Measurements from ENCODE around the gene AKAP8L.
A peak's percentile ranks its signal among the peaks of the same experiment; 100 is the strongest.
"Not testable (repeated sequence)": the region's sequence is repeated elsewhere in the genome, so short reads cannot be mapped to it uniquely, and the experiment has no call there.

Gene AKAP8L

GRCh38 chr19:15417699-15418098 is 1.1 kb downstream of the AKAP8L start:
- DNase-seq: no peak
- Histone ChIP-seq H3K4me1 (ENCODE audit: insufficient read depth, low read length) (peaks cover 39% of the 10 kb centered on the region), H3K9me3 (ENCODE audit: insufficient read depth, low read length, severe bottlenecking) (no peaks in the 10 kb centered on the region)

GRCh38 chr19:15412832-15413231 is 6.0 kb downstream of the AKAP8L start:
- H3K36me3 ChIP-seq (ENCODE audit: insufficient read depth, low read length): peaks cover 36% of the 10 kb centered on the region
- no peak overlapping the region for H3K4me3 ChIP-seq (ENCODE audit: low read depth in 1 of 2, low read length in 2 of 2)
- H4K20me1 ChIP-seq (ENCODE audit: insufficient read depth, low read length): peaks cover 58% of the 10 kb centered on the region
- peaks cover 98% of the 10 kb centered on the region for H3K79me2 ChIP-seq (ENCODE audit: insufficient read depth, low read length)
- DNase-seq: no peak
- no peak overlapping the region for H3K4me2 ChIP-seq (ENCODE audit: insufficient read depth, low read length)
- no peaks in the 10 kb centered on the region for H3K9me3 ChIP-seq (ENCODE audit: insufficient read depth, low read length, severe bottlenecking)
- TF ChIP-seq CTCF (IDR thresholded peaks at IDR 0.05; ENCODE audit: borderline replicate concordance, extremely low read depth, low read length, poor library complexity, severe bottlenecking): peak; percentile 7
- TF ChIP-seq EZH2 (IDR thresholded peaks at IDR 0.05; ENCODE audit: borderline replicate concordance, low read depth, low read length, severe bottlenecking): no peak
- no peak overlapping the region for H3K9ac ChIP-seq (ENCODE audit: low read depth, low read length)
- no peak overlapping the region for H2AFZ ChIP-seq (ENCODE audit: low read depth, low read length)
- ATAC-seq (ENCODE audit: insufficient read depth, low read depth): no peak
- no peak overlapping the region for H3K27ac ChIP-seq (ENCODE audit: low read length)
- H3K27me3 ChIP-seq (ENCODE audit: insufficient read depth, low read length, poor library complexity): no peaks in the 10 kb centered on the region
- H3K4me1 ChIP-seq (ENCODE audit: insufficient read depth, low read length): peaks cover 23% of the 10 kb centered on the region

More at GRCh38 chr19:15417699-15418098, 1.1 kb downstream of the AKAP8L start:
- Histone ChIP-seq H2AFZ (ENCODE audit: low read depth, low read length) (no peak overlapping the region), H3K9ac (ENCODE audit: low read depth, low read length) (peak overlapping the region; percentile 72), H4K20me1 (ENCODE audit: insufficient read depth, low read length) (peaks cover 35% of the 10 kb centered on the region), H3K79me2 (ENCODE audit: insufficient read depth, low read length) (peaks cover 60% of the 10 kb centered on the region), H3K4me2 (ENCODE audit: insufficient read depth, low read length) (peak overlapping the region; percentile 92), H3K27me3 (ENCODE audit: insufficient read depth, low read length, poor library complexity) (no peaks in the 10 kb centered on the region), H3K27ac (ENCODE audit: low read length) (peak overlapping the region; percentile 79), H3K4me3 (ENCODE audit: low read depth in 1 of 2, low read length in 2 of 2) (peak overlapping the region; percentile 82 to 86), H3K36me3 (ENCODE audit: insufficient read depth, low read length) (peaks cover 23% of the 10 kb centered on the region)
- no peak for ATAC-seq (ENCODE audit: insufficient read depth, low read depth)
- TF ChIP-seq EZH2 (IDR thresholded peaks at IDR 0.05; ENCODE audit: borderline replicate concordance, low read depth, low read length, severe bottlenecking) (no peak), CTCF (IDR thresholded peaks at IDR 0.05; ENCODE audit: borderline replicate concordance, extremely low read depth, low read length, poor library complexity, severe bottlenecking) (no peak)

GRCh38 chr19:15411351-15411750 is 7.4 kb downstream of the AKAP8L start:
- not testable (repeated sequence) for ATAC-seq (ENCODE audit: insufficient read depth, low read depth); DNase-seq

GRCh38 chr19:15404780-15405211 is 14.0 kb downstream of the AKAP8L start:
- no peaks in the 10 kb centered on the region for H3K4me1 ChIP-seq (ENCODE audit: insufficient read depth, low read length)
- peaks cover 89% of the 10 kb centered on the region for H3K79me2 ChIP-seq (ENCODE audit: insufficient read depth, low read length)
- no peak overlapping the region for H3K9ac ChIP-seq (ENCODE audit: low read depth, low read length)
- peaks cover 83% of the 10 kb centered on the region for H3K36me3 ChIP-seq (ENCODE audit: insufficient read depth, low read length)
- no peak overlapping the region for H2AFZ ChIP-seq (ENCODE audit: low read depth, low read length)
- H3K9me3 ChIP-seq (ENCODE audit: insufficient read depth, low read length, severe bottlenecking): no peaks in the 10 kb centered on the region
- H3K27ac ChIP-seq (ENCODE audit: low read length): no peak overlapping the region
- no peaks in the 10 kb centered on the region for H3K27me3 ChIP-seq (ENCODE audit: insufficient read depth, low read length, poor library complexity)
- no peak for ATAC-seq (ENCODE audit: insufficient read depth, low read depth)
- H3K4me2 ChIP-seq (ENCODE audit: insufficient read depth, low read length): no peak overlapping the region
- no peak overlapping the region for H3K4me3 ChIP-seq (ENCODE audit: low read depth in 1 of 2, low read length in 2 of 2)
- peaks cover 75% of the 10 kb centered on the region for H4K20me1 ChIP-seq (ENCODE audit: insufficient read depth, low read length)
- no peak for TF ChIP-seq EZH2 (IDR thresholded peaks at IDR 0.05; ENCODE audit: borderline replicate concordance, low read depth, low read length, severe bottlenecking)
- no peak for TF ChIP-seq CTCF (IDR thresholded peaks at IDR 0.05; ENCODE audit: borderline replicate concordance, extremely low read depth, low read length, poor library complexity, severe bottlenecking)
- no peak for DNase-seq

More at GRCh38 chr19:15411351-15411750, 7.4 kb downstream of the AKAP8L start:
- H2AFZ ChIP-seq (ENCODE audit: low read depth, low read length); H3K9ac ChIP-seq (ENCODE audit: low read depth, low read length); H3K4me2 ChIP-seq (ENCODE audit: insufficient read depth, low read length); H3K27me3 ChIP-seq (ENCODE audit: insufficient read depth, low read length, poor library complexity); H3K4me3 ChIP-seq (ENCODE audit: low read depth in 1 of 2, low read length in 2 of 2); H3K27ac ChIP-seq (ENCODE audit: low read length); H3K9me3 ChIP-seq (ENCODE audit: insufficient read depth, low read length, severe bottlenecking); H3K4me1 ChIP-seq (ENCODE audit: insufficient read depth, low read length): not testable (repeated sequence)
- H3K36me3 ChIP-seq (ENCODE audit: insufficient read depth, low read length): peaks cover 46% of the 10 kb centered on the region
- H4K20me1 ChIP-seq (ENCODE audit: insufficient read depth, low read length): peaks cover 55% of the 10 kb centered on the region
- H3K79me2 ChIP-seq (ENCODE audit: insufficient read depth, low read length): peaks cover 98% of the 10 kb centered on the region
